GM18868 (cell line): ENCODE data around the gene LAGE3.

Experiments
- ATAC-seq: cut with Tn5 transposase; IDR thresholded peaks from one replicate; pipeline ENCODE4 v1.9.1; 2021; ENCODE audit warnings: mild to moderate bottlenecking, moderate library complexity; ENCODE audit not compliant: unreplicated experiment

The LAGE3 gene

GRCh38 chrX:154481195-154481594 lies 2.1 kb upstream of the LAGE3 start:
- ATAC-seq, result no peak

- ATAC-seq, result no peak
Measured at GRCh38 chrX:154477891-154478477, 1.1 kb downstream of the LAGE3 start.

GRCh38 chrX:154476821-154477220 lies 2.3 kb downstream of the LAGE3 start:
- ATAC-seq, result no peak

GRCh38 chrX:154473683-154474082 lies 5.4 kb downstream of the LAGE3 start:
- ATAC-seq, result no peak

- no peak for ATAC-seq
Measured at GRCh38 chrX:154472685-154473632, 6.1 kb downstream of the LAGE3 start.

- ATAC-seq, result no peak
Measured at GRCh38 chrX:154471839-154472684, 7.0 kb downstream of the LAGE3 start.

GRCh38 chrX:154470914-154471568 lies 8.0 kb downstream of the LAGE3 start:
- ATAC-seq, result no peak

GRCh38 chrX:154470434-154470833 lies 8.6 kb downstream of the LAGE3 start:
- ATAC-seq, result no peak

GRCh38 chrX:154469880-154470279 lies 9.2 kb downstream of the LAGE3 start:
- no peak for ATAC-seq

GRCh38 chrX:154469114-154469513 lies 10.0 kb downstream of the LAGE3 start:
- ATAC-seq, result no peak

GRCh38 chrX:154468217-154468616 lies 10.9 kb downstream of the LAGE3 start:
- ATAC-seq, result no peak

- ATAC-seq, result no peak
Measured at GRCh38 chrX:154467556-154467955, 11.5 kb downstream of the LAGE3 start.

- no peak for ATAC-seq
Measured at GRCh38 chrX:154466907-154467306, 12.2 kb downstream of the LAGE3 start.

GRCh38 chrX:154466036-154466435 lies 13.0 kb downstream of the LAGE3 start:
- ATAC-seq, result no peak

GRCh38 chrX:154465601-154466000 lies 13.5 kb downstream of the LAGE3 start:
- ATAC-seq, result no peak

- ATAC-seq, result no peak
Measured at GRCh38 chrX:154464806-154465365, 14.2 kb downstream of the LAGE3 start.

GRCh38 chrX:154463611-154464220 lies 15.4 kb downstream of the LAGE3 start:
- ATAC-seq, result no peak

- no peak for ATAC-seq
Measured at GRCh38 chrX:154462396-154462795, 16.7 kb downstream of the LAGE3 start.

- ATAC-seq, result no peak
Measured at GRCh38 chrX:154460326-154460725, 18.8 kb downstream of the LAGE3 start.

GRCh38 chrX:154459832-154460231 lies 19.2 kb downstream of the LAGE3 start:
- ATAC-seq, result no peak
